ENCODE measurements around the gene GLS2.

DNA sequence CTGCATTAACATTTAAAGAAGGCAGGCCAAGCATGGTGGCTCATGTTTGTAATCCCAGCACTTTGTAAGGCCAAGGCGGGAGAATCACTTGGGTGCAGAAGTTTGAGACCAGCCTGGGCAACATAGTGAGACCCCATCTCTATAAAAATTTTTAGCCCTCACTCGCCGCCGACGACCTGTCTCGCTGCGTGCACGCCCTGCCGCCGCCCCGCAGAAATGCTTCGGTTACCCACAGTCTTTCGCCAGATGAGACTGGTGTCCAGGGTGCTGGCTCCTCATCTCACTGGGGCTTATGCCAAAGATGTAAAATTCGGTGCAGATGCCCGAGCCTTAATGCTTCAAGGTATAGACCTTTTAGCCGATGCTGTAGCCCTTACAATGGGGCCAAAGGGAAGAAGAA is 22.8 kb upstream of the GLS2 start:
- TF ChIP-seq SUZ12 (IDR thresholded peaks at IDR 0.05), result no peak
- no peak for TF ChIP-seq HDGF (IDR thresholded peaks at IDR 0.05; ENCODE audit: borderline replicate concordance)
- TF ChIP-seq ZNF384 (IDR thresholded peaks at IDR 0.05), result no peak
- TF ChIP-seq NFRKB (IDR thresholded peaks at IDR 0.05), result no peak
- no peak for TF ChIP-seq CTBP1 (IDR thresholded peaks at IDR 0.05; ENCODE audit: borderline replicate concordance)
- no peak for TF ChIP-seq LEF1 (IDR thresholded peaks at IDR 0.05; ENCODE audit: borderline replicate concordance)
- TF ChIP-seq SP1 (IDR thresholded peaks at IDR 0.05), result no peak
- TF ChIP-seq, protein P1, sequence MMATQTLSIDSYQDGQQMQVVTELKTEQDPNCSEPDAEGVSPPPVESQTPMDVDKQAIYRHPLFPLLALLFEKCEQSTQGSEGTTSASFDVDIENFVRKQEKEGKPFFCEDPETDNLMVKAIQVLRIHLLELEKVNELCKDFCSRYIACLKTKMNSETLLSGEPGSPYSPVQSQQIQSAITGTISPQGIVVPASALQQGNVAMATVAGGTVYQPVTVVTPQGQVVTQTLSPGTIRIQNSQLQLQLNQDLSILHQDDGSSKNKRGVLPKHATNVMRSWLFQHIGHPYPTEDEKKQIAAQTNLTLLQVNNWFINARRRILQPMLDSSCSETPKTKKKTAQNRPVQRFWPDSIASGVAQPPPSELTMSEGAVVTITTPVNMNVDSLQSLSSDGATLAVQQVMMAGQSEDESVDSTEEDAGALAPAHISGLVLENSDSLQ (IDR thresholded peaks at IDR 0.05), result no peak
